ENCODE results near the gene CELF1.
A peak's percentile ranks its signal among the peaks of the same experiment; 100 is the strongest.

Gene CELF1

DNA sequence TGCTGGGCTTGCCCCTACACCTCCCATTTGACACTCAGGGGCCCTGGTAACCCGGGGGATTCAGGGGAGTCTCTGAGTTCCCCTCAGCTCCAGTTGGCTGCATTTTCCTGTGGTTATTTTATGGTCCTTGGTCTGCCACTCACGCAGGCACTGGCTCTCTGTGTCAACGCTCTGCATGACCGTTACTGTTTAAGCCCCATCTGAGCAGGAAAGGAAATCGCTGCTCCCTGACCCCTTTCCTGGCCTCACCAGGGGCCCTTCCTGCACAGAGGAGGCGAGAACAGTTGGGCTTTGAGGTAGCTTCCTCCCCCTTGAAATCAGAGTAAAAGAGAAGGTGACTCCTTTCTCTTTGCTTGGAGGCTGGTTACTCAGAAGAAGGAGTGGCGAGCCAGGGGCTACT is 38.8 kb upstream of the CELF1 start:
- FAIRE-seq: peak; percentile 47
- TF ChIP-seq PAX5 (IDR thresholded peaks at IDR 0.05; ENCODE audit: insufficient read depth, low read length, severe bottlenecking) (no peak), POLR2A (IDR thresholded peaks at IDR 0.05; ENCODE audit: low read depth, low read length) (no peak), POLR2AphosphoS5 (IDR thresholded peaks at IDR 0.05; ENCODE audit: low read depth, low read length) (no peak), TAF1 (IDR thresholded peaks at IDR 0.05; ENCODE audit: low read depth, low read length) (no peak), SPI1 (IDR thresholded peaks at IDR 0.05; ENCODE audit: low read depth, low read length) (no peak), POU2F2 (IDR thresholded peaks at IDR 0.05; ENCODE audit: low read depth, low read length) (no peak)
- no peak for DNase-seq (ENCODE audit: insufficient read length, low spot score)

- no peak for FAIRE-seq
Observed at GRCh38 chr11:47589977-47590861, 37.3 kb upstream of the CELF1 start.

GRCh38 chr11:47589584-47589976 is 36.6 kb upstream of the CELF1 start:
- TF ChIP-seq TAF1 (IDR thresholded peaks at IDR 0.05; ENCODE audit: low read depth, low read length) (no peak), POLR2A (IDR thresholded peaks at IDR 0.05; ENCODE audit: low read depth, low read length) (no peak), POLR2AphosphoS5 (IDR thresholded peaks at IDR 0.05; ENCODE audit: low read depth, low read length) (no peak), SPI1 (IDR thresholded peaks at IDR 0.05; ENCODE audit: low read depth, low read length) (no peak), POU2F2 (IDR thresholded peaks at IDR 0.05; ENCODE audit: low read depth, low read length) (no peak), PAX5 (IDR thresholded peaks at IDR 0.05; ENCODE audit: insufficient read depth, low read length, severe bottlenecking) (no peak)
- DNase-seq (ENCODE audit: insufficient read length, low spot score) (no peak), FAIRE-seq (no peak)

More at GRCh38 chr11:47589977-47590861, 37.3 kb upstream of the CELF1 start:
- no peak for DNase-seq (ENCODE audit: insufficient read length, low spot score)
- no peak for TF ChIP-seq PAX5 (IDR thresholded peaks at IDR 0.05; ENCODE audit: insufficient read depth, low read length, severe bottlenecking)
- TF ChIP-seq POLR2AphosphoS5 (IDR thresholded peaks at IDR 0.05; ENCODE audit: low read depth, low read length): no peak
- TF ChIP-seq TAF1 (IDR thresholded peaks at IDR 0.05; ENCODE audit: low read depth, low read length): no peak
- no peak for TF ChIP-seq POLR2A (IDR thresholded peaks at IDR 0.05; ENCODE audit: low read depth, low read length)
- no peak for TF ChIP-seq POU2F2 (IDR thresholded peaks at IDR 0.05; ENCODE audit: low read depth, low read length)
- no peak for TF ChIP-seq SPI1 (IDR thresholded peaks at IDR 0.05; ENCODE audit: low read depth, low read length)

- DNase-seq (ENCODE audit: insufficient read length, low spot score) (no peak), FAIRE-seq (no peak)
- TF ChIP-seq SPI1 (IDR thresholded peaks at IDR 0.05; ENCODE audit: low read depth, low read length) (no peak), TAF1 (IDR thresholded peaks at IDR 0.05; ENCODE audit: low read depth, low read length) (no peak), PAX5 (IDR thresholded peaks at IDR 0.05; ENCODE audit: insufficient read depth, low read length, severe bottlenecking) (no peak), POLR2A (IDR thresholded peaks at IDR 0.05; ENCODE audit: low read depth, low read length) (no peak), POU2F2 (IDR thresholded peaks at IDR 0.05; ENCODE audit: low read depth, low read length) (no peak), POLR2AphosphoS5 (IDR thresholded peaks at IDR 0.05; ENCODE audit: low read depth, low read length) (no peak)
Observed at GRCh38 chr11:47589118-47589517, 36.2 kb upstream of the CELF1 start.

DNA sequence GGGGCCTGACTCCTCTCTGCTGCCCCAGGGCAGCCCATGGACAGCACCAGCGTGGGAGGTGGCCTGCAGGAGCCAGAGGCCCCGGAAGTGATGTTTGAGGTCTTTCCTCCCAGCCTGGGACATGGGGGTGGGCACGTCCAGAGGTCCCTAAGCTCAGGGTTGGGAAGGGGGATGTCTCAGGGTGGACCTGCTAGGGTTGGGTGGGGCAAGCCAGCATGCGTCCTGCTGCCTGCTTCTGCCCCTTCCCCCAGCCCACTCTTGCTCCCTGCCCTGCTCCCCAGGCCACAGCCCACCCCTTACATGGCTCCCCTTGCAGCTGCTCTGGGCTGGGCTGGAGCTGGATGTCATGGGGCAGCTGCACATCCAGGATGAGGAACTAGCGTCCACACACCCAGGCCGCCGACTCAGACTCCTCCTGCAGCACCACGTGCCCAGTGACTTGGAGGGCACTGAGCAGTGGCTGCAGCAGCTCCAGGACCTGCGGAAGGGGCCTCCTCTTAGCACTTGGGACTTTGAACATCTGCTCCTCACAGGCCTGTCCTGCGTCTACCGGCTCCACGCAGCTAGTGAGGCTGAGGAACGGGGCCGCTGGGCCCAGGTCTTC is 34.9 kb upstream of the CELF1 start:
- no peak for FAIRE-seq
- DNase-seq (ENCODE audit: insufficient read length, low spot score): no peak

DNA sequence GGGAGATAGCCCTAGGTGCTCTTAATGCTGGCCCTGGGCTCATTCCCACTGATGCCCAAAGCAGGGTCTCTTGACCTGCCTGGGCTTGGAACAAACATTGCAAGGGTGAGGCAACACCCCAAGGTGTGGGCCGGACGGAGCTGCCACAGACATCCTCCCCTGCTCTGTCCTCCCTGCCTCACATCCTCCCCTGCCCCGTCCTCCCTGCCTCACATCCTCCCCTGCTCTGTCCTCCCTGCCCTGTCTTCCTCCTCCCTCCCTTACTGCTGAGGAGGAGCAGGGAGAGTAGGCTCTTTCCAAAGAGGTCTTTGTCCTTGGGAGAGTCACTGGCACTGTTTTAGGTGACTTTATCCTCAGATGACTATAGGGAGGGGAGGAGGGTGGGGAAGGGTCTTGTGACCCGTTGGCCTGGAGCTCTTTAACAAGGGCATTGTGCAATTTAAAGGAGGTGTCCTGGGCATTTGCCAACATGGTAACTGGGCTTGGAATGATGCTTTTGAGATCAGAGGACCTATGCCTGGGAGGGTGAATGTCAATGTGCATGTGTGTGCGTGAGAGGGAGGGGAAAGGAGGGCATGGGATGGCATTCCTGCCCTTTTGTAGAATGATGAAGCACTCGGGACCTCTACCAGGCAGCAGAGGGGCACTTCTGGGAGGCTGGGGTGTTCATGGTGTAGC is 34.2 kb upstream of the CELF1 start:
- FAIRE-seq (no peak), DNase-seq (ENCODE audit: insufficient read length, low spot score) (no peak)
- TF ChIP-seq POU2F2 (IDR thresholded peaks at IDR 0.05; ENCODE audit: low read depth, low read length) (no peak), PAX5 (IDR thresholded peaks at IDR 0.05; ENCODE audit: insufficient read depth, low read length, severe bottlenecking) (no peak), POLR2A (IDR thresholded peaks at IDR 0.05; ENCODE audit: low read depth, low read length) (no peak), TAF1 (IDR thresholded peaks at IDR 0.05; ENCODE audit: low read depth, low read length) (no peak), SPI1 (IDR thresholded peaks at IDR 0.05; ENCODE audit: low read depth, low read length) (no peak), POLR2AphosphoS5 (IDR thresholded peaks at IDR 0.05; ENCODE audit: low read depth, low read length) (no peak)

More for the DNA sequence above, 34.9 kb upstream of the CELF1 start:
- TF ChIP-seq POLR2A (IDR thresholded peaks at IDR 0.05; ENCODE audit: low read depth, low read length) (no peak), POLR2AphosphoS5 (IDR thresholded peaks at IDR 0.05; ENCODE audit: low read depth, low read length) (no peak), TAF1 (IDR thresholded peaks at IDR 0.05; ENCODE audit: low read depth, low read length) (no peak), SPI1 (IDR thresholded peaks at IDR 0.05; ENCODE audit: low read depth, low read length) (no peak), POU2F2 (IDR thresholded peaks at IDR 0.05; ENCODE audit: low read depth, low read length) (no peak), PAX5 (IDR thresholded peaks at IDR 0.05; ENCODE audit: insufficient read depth, low read length, severe bottlenecking) (no peak)

DNA sequence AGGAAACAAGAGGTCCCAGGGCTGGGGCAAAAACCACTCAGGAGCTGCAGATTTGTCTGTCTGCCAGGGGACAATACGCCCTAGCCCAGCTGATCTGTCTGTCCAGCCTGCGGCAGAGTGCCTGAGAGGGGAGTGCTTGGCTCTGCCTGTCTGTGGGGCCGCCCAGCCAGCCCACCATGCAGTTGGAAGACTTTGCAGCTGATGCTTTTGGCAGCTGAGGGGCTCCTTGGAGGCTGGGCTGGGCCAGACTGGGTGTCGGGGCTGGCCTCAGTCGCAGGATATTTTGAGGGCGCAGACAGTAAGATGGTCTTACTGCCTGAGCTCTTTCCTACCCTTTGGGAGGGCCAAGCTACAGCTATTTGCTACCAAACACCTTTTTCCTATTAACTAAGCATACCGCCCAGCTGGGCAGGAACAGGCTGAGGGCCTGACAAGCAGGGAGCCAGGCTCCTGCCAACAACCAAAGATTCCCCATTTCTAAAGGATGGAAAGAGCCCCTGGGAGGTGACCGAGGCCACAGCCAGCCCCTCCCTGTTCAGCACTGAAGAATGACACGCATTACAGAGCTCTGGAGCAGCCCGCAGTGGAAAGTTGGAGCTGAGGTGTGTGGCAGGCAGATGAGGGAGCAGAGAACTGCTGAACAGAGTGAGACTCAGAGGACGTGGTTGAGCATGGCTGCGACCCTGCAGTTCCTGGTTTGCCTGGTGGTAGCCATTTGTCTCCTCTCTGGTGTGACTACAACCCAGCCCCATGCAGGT is 33.3 kb upstream of the CELF1 start, which contains the start of gene FAM180B:
Gene FAM180B (plus strand): TSS at position 581 of the 758 bp plus-strand sequence. CDS start 91 bp downstream, at position 672.
- DNase-seq (ENCODE audit: insufficient read length, low spot score): no peak
- TF ChIP-seq POU2F2 (IDR thresholded peaks at IDR 0.05; ENCODE audit: low read depth, low read length) (no peak), SPI1 (IDR thresholded peaks at IDR 0.05; ENCODE audit: low read depth, low read length) (no peak)
- no peak for FAIRE-seq

- DNase-seq (ENCODE audit: insufficient read length, low spot score) (no peak), FAIRE-seq (no peak)
- TF ChIP-seq POLR2AphosphoS5 (IDR thresholded peaks at IDR 0.05; ENCODE audit: low read depth, low read length): 0 out of 2 replicates have a peak, but pooled peaks have one; percentile 24
- no peak for TF ChIP-seq POLR2A (IDR thresholded peaks at IDR 0.05; ENCODE audit: low read depth, low read length)
Observed at GRCh38 chr11:47583844-47584243, 30.9 kb upstream of the CELF1 start.

All from GM12891 (cell line).